ENCODE results near the gene MYH11.
"Not testable (repeated sequence)": the region's sequence is repeated elsewhere in the genome, so short reads cannot be mapped to it uniquely, and the experiment has no call there.

MYH11 gene

DNA sequence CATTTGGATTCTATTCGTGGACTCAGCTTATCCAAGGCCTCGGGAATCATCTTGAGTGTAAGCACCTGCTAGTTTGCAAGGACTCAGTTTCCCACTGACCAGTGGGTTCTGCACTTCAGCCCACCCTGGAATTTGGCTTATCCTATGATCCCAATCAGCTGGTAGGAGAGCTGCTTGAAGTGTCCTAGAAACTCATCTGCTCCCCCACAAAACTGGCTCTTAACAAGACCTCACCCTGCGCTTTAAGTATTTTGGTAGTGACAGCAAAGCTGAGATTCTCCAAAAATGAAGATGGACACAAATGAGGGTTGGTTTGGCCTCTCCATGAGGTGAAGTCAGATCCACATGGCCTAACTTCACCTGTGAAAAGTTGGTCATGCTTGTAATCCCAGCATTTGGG is 149.5 kb downstream of the MYH11 start:
- no peak overlapping the region for H3K4me3 ChIP-seq (ENCODE audit: low read length)
- no peak overlapping the region for H3K27ac ChIP-seq (ENCODE audit: low read depth, low read length)
- H3K9me3 ChIP-seq (ENCODE audit: insufficient read depth, low read depth, low read length): no peaks in the 10 kb centered on the region
- no peak overlapping the region for H3K9ac ChIP-seq (ENCODE audit: low read depth, low read length)
- 92% methylated on average over 3 of the region's 3 CpGs for WGBS
- 0 out of 2 replicates have a peak, but pooled peaks cover 5% of the 10 kb centered on the region for H3K36me3 ChIP-seq (ENCODE audit: insufficient read depth, low read length)
- no peaks in the 10 kb centered on the region for H3K4me1 ChIP-seq (ENCODE audit: insufficient read depth, low read length)
- H3K27me3 ChIP-seq (ENCODE audit: insufficient read depth, low read length): no peaks in the 10 kb centered on the region

DNA sequence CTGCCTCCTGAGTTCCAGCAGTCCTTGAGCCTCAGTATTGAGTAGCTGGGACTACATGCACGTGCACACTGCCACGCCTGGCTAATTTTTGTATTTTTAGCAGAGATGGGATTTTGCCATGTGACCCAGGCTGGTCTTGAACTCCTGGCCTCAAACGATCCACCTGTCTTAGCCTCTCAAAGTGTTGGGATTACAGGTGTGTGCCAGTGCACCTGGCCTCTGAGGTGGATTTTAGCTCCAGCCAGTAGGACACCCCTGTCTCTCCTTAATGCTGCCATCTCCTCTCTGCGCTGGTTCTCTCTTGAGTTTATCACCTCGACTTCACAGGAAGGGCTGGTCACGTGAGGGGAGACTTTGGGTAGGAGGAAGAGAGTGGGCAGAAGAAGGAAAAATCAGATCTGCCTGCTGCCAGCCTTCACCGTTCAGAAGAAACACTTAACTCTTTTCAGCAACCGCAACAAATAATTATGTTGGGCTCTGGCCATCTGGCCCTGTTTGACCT is 151.7 kb downstream of the MYH11 start:
- Histone ChIP-seq H3K4me3 (ENCODE audit: low read length) (no peak overlapping the region), H3K27ac (ENCODE audit: low read depth, low read length) (no peak overlapping the region), H3K27me3 (ENCODE audit: insufficient read depth, low read length) (no peaks in the 10 kb centered on the region), H3K4me1 (ENCODE audit: insufficient read depth, low read length) (no peaks in the 10 kb centered on the region), H3K9ac (ENCODE audit: low read depth, low read length) (no peak overlapping the region), H3K9me3 (ENCODE audit: insufficient read depth, low read depth, low read length) (no peaks in the 10 kb centered on the region), H3K36me3 (ENCODE audit: insufficient read depth, low read length) (peaks cover 25% of the 10 kb centered on the region)
- WGBS: 96% methylated on average over 8 of the region's 8 CpGs

DNA sequence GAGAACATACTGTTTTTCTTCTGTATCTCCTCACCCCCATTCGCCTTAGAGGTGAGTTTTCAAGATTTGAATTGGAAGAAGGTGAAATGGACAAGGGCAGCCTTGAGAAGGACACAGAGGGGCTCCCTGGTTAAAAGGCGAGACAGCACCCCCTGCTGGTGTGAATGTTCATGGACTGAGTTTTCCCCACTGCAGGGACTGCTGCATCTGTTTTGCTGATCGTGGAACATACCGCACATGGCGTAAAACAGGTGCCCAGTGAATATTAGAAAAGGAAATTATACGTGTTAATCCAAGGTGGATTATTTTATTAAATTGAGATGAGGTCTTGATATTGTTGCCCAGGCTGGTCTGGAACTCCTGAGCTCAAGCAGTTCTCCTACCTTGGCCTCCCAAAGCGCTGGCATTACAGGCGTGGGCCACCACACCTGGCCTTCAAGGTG is 152.3 kb downstream of the MYH11 start:
- Histone ChIP-seq H3K36me3 (ENCODE audit: insufficient read depth, low read length) (peaks cover 31% of the 10 kb centered on the region), H3K9ac (ENCODE audit: low read depth, low read length) (no peak overlapping the region), H3K27me3 (ENCODE audit: insufficient read depth, low read length) (no peaks in the 10 kb centered on the region), H3K4me3 (ENCODE audit: low read length) (no peak overlapping the region), H3K9me3 (ENCODE audit: insufficient read depth, low read depth, low read length) (no peaks in the 10 kb centered on the region), H3K4me1 (ENCODE audit: insufficient read depth, low read length) (no peaks in the 10 kb centered on the region), H3K27ac (ENCODE audit: low read depth, low read length) (no peak overlapping the region)
- WGBS: 78% methylated on average over 8 of the region's 8 CpGs

DNA sequence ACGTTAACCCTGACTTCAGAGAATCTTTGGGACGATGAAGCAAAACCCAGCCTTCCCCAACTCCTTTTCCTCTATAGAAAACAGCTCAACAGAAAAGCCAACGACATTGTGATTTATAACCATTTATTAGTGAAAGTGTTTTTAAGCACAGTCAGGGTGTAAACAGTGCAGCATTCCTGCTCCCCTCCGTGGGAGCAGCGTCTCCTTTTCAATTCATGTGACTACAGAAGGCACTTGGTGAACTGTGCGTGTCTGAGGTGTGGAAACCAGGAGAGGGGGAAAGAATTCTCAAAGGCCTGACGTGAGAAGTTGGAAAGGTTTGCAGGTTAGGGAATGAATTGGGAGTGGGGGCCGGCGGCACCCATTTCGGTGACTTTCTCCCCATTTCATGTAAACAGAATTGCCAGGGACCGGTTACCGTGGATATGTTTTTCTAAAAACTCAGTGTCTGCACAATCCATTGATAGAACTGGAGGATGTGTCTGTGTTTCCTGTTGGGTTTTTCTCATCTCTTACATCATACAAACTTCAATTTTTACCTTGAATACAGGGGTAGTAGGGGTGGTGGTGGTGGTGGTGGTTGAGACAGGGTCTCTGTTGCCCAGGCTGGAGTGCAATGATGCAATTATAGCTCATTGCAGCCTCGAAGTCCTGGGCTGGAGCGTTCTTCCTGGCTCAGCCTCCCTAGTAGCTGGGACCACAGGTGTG is 153.6 kb downstream of the MYH11 start:
- WGBS: 93% methylated on average over 14 of the region's 14 CpGs
- Histone ChIP-seq H3K36me3 (ENCODE audit: insufficient read depth, low read length) (peaks cover 42% of the 10 kb centered on the region), H3K9me3 (ENCODE audit: insufficient read depth, low read depth, low read length) (no peaks in the 10 kb centered on the region), H3K4me3 (ENCODE audit: low read length) (no peak overlapping the region), H3K27ac (ENCODE audit: low read depth, low read length) (no peak overlapping the region), H3K9ac (ENCODE audit: low read depth, low read length) (no peak overlapping the region), H3K27me3 (ENCODE audit: insufficient read depth, low read length) (no peaks in the 10 kb centered on the region), H3K4me1 (ENCODE audit: insufficient read depth, low read length) (no peaks in the 10 kb centered on the region)

DNA sequence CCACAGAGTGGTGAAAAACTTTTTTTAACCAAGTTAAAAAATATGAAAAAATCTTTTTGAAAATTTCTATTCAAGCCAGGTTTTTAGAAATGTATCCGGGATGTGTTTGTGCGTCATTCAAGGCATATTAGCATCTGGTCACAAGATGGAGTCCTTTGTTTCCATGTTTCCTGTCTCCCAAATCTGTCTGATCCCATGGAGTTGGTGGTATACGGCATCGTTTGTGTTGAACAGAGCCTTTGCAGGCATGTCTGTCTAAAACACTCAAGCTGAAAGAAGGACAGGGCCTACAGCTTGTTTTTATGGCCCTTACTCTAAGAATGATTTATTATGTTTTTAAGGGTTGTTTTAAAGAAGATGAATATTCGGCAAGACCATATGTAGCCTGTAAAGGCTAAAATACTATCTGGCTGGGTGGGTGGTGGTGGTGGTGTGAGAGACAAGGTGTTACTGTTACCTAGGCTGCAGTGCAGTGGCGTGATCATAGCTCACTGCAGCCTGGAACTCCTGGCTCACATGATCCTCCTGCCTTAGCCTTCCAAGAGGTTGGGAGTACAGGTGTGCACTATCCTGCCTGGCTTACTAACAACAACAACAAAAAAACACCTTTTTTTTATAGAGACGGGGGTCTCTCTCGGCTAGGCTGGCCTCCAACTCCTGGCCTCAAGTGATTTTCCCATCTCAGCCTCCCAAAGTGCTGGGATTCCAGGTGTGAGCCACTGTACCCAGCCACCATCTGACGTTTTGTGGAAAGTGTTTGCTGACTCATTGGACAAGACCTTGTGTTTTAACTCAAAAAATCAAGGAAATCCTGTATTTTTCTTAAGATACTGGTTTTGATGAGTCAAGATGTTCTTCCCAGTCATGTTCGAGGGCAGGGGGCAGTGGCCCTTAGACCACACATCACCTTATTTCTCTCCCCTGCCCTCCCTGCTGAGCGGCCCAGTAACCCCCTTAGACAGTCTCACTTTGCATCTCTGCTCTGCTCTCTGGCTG is 154.6 kb downstream of the MYH11 start:
- no peak overlapping the region for H3K9ac ChIP-seq (ENCODE audit: low read depth, low read length)
- no peaks in the 10 kb centered on the region for H3K9me3 ChIP-seq (ENCODE audit: insufficient read depth, low read depth, low read length)
- no peaks in the 10 kb centered on the region for H3K4me1 ChIP-seq (ENCODE audit: insufficient read depth, low read length)
- H3K27ac ChIP-seq (ENCODE audit: low read depth, low read length): no peak overlapping the region
- H3K4me3 ChIP-seq (ENCODE audit: low read length): no peak overlapping the region
- no peaks in the 10 kb centered on the region for H3K27me3 ChIP-seq (ENCODE audit: insufficient read depth, low read length)
- peaks cover 50% of the 10 kb centered on the region for H3K36me3 ChIP-seq (ENCODE audit: insufficient read depth, low read length)
- 94% methylated on average over 11 of the region's 11 CpGs for WGBS

DNA sequence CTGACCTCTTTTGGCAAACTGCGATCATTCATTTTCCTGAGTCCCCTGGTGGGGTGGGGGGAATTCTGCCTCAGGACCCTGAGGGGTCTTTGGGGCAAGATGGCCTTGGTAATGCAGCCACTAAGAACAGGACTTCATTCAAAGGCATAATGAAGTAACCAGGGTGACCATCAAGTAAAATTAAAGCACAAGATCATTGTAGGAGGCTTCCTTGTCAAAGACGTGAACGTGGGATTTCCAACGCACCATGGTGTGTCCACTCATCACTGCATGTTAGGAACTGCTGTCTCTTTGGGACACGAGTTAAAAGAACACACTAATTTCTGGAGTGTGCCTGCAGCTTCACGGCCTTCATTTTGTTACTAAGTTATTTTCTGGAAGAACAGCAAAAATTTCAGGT is 155.5 kb downstream of the MYH11 start:
- H3K4me3 ChIP-seq (ENCODE audit: low read length): no peak overlapping the region
- H3K36me3 ChIP-seq (ENCODE audit: insufficient read depth, low read length): peaks cover 59% of the 10 kb centered on the region
- H3K27me3 ChIP-seq (ENCODE audit: insufficient read depth, low read length): no peaks in the 10 kb centered on the region
- 95% methylated on average over 6 of the region's 6 CpGs for WGBS
- no peak overlapping the region for H3K27ac ChIP-seq (ENCODE audit: low read depth, low read length)
- no peak overlapping the region for H3K9ac ChIP-seq (ENCODE audit: low read depth, low read length)
- H3K4me1 ChIP-seq (ENCODE audit: insufficient read depth, low read length): no peaks in the 10 kb centered on the region
- H3K9me3 ChIP-seq (ENCODE audit: insufficient read depth, low read depth, low read length): no peaks in the 10 kb centered on the region

DNA sequence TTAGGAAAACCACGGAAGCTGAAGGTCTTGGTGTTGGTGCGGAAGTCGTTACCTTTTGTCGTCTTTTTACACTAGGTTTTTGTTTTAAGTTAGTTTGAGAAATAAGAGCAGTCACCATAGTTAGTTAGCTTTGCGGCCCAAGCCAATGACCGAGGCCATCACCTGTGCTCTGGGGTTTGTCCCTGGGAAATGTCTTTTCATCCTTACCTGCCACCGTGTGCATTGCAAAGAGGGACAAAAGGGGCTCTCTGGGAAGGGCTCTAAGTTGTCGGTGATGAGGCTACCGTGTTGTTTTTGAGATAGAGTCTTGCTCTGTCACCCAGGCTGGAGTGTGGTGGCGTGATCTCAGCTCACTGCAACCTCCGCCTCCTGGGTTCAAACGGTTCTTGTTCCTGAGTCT is 157.0 kb downstream of the MYH11 start:
- peaks cover 71% of the 10 kb centered on the region for H3K36me3 ChIP-seq (ENCODE audit: insufficient read depth, low read length)

DNA sequence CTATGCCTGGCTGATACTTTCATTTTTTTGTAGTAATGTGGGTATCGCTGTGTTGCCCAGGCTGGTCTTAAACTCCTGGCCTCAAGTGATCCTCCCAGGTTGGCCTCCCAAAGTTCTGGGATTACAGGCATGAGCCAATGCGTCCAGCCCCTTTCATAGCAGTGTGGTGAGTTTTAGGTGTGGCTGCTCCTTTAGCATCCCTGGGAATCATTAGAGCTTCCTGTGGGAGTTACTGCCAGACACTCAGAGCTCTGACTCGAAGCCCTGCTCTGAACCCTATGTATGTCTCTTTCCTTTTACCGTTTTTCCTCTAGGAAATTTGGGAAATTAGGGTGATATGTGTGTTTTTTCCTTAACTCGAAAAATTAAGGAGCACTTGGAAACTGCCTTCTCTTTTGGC is 162.3 kb downstream of the MYH11 start:
- WGBS: 95% methylated on average over 5 of the region's 5 CpGs
- Histone ChIP-seq H3K9me3 (ENCODE audit: insufficient read depth, low read depth, low read length) (no peaks in the 10 kb centered on the region), H3K4me1 (ENCODE audit: insufficient read depth, low read length) (no peaks in the 10 kb centered on the region), H3K27me3 (ENCODE audit: insufficient read depth, low read length) (no peaks in the 10 kb centered on the region), H3K4me3 (ENCODE audit: low read length) (no peak overlapping the region), H3K27ac (ENCODE audit: low read depth, low read length) (no peak overlapping the region), H3K36me3 (ENCODE audit: insufficient read depth, low read length) (peaks cover 85% of the 10 kb centered on the region), H3K9ac (ENCODE audit: low read depth, low read length) (no peak overlapping the region)

More for the DNA sequence above, 157.0 kb downstream of the MYH11 start:
- no peaks in the 10 kb centered on the region for H3K9me3 ChIP-seq (ENCODE audit: insufficient read depth, low read depth, low read length)
- no peak overlapping the region for H3K9ac ChIP-seq (ENCODE audit: low read depth, low read length)
- H3K4me3 ChIP-seq (ENCODE audit: low read length): no peak overlapping the region
- no peaks in the 10 kb centered on the region for H3K4me1 ChIP-seq (ENCODE audit: insufficient read depth, low read length)
- H3K27me3 ChIP-seq (ENCODE audit: insufficient read depth, low read length): no peaks in the 10 kb centered on the region
- H3K27ac ChIP-seq (ENCODE audit: low read depth, low read length): no peak overlapping the region
- WGBS: 96% methylated on average over 12 of the region's 12 CpGs

DNA sequence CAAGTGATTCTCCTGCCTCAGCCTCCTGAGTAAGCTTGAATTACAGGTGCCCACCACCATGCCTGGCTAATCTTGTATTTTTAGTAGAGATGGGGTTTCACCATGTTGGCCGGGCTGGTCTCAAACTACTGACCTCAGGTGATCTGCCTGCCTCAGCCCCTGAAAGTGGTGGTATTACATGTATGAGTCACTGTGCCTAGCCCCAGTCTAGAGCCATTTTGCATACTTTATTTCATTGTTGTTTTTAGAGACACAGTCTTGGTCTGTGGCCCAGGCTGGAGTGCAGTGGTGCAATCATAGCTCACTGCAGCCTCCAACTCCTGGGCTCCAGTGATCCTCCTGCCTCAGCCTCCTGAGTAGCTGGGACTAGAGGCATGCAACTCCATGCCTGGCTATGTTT is 164.3 kb downstream of the MYH11 start:
- H3K4me1 ChIP-seq (ENCODE audit: insufficient read depth, low read length); H3K9ac ChIP-seq (ENCODE audit: low read depth, low read length); H3K9me3 ChIP-seq (ENCODE audit: insufficient read depth, low read depth, low read length); H3K27me3 ChIP-seq (ENCODE audit: insufficient read depth, low read length); H3K4me3 ChIP-seq (ENCODE audit: low read length); H3K27ac ChIP-seq (ENCODE audit: low read depth, low read length): not testable (repeated sequence)
- 96% methylated on average over 1 of the region's 1 CpG for WGBS
- H3K36me3 ChIP-seq (ENCODE audit: insufficient read depth, low read length): peaks cover 83% of the 10 kb centered on the region

DNA sequence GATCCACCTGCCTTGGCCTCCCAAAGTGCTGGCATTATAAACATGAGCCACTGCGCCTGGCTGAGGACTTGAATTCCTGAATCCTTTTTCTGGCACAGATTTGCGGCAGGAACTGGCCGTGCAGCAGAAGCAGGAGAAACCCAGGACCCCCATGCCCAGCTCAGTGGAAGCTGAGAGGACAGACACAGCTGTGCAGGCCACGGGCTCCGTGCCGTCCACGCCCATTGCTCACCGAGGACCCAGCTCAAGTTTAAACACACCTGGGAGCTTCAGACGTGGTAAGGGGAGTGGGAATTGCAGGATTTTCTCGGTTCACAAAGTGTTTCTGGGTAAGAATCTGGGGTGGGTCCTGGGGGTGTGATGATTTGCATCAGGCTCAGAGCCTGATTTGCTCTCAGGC is 165.8 kb downstream of the MYH11 start:
- Histone ChIP-seq H3K36me3 (ENCODE audit: insufficient read depth, low read length) (peaks cover 81% of the 10 kb centered on the region), H3K27me3 (ENCODE audit: insufficient read depth, low read length) (no peaks in the 10 kb centered on the region)
- 95% methylated on average over 10 of the region's 10 CpGs for WGBS

DNA sequence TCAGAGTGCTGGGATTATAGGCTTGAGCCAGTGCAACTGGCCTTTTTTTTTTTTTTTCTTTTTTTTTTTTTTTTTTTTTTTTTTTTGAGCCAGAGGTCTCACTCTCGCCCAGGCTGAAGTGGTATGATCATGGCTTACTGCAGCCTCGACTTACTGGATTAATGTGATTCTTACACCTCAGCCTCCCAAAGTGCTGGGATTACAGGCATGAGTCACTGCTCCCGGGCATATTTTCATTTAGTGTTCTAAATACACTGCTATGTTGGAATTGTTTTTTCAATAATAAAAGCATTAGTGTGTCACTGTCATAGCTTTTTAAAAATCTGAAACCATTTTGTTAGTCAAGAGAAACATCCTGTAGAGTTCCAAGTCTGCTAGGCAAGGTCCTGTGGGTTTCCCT is 166.5 kb downstream of the MYH11 start:
- WGBS: 95% methylated on average over 3 of the region's 3 CpGs
- no peaks in the 10 kb centered on the region for H3K27me3 ChIP-seq (ENCODE audit: insufficient read depth, low read length)
- H3K4me1 ChIP-seq (ENCODE audit: insufficient read depth, low read length): no peaks in the 10 kb centered on the region
- H3K36me3 ChIP-seq (ENCODE audit: insufficient read depth, low read length): peaks cover 81% of the 10 kb centered on the region
- no peak overlapping the region for H3K9ac ChIP-seq (ENCODE audit: low read depth, low read length)
- H3K9me3 ChIP-seq (ENCODE audit: insufficient read depth, low read depth, low read length): no peaks in the 10 kb centered on the region
- no peak overlapping the region for H3K27ac ChIP-seq (ENCODE audit: low read depth, low read length)
- no peak overlapping the region for H3K4me3 ChIP-seq (ENCODE audit: low read length)

More for the DNA sequence above, 165.8 kb downstream of the MYH11 start:
- H3K27ac ChIP-seq (ENCODE audit: low read depth, low read length): no peak overlapping the region
- no peak overlapping the region for H3K9ac ChIP-seq (ENCODE audit: low read depth, low read length)
- no peaks in the 10 kb centered on the region for H3K4me1 ChIP-seq (ENCODE audit: insufficient read depth, low read length)
- no peaks in the 10 kb centered on the region for H3K9me3 ChIP-seq (ENCODE audit: insufficient read depth, low read depth, low read length)
- H3K4me3 ChIP-seq (ENCODE audit: low read length): no peak overlapping the region
